DOHH2 (cell line): Measurements from ENCODE around the gene SPACA7.

ENCODE experiments used
- EZH2phosphoT487 ChIP-seq: fragments of 200-600 bp; sonication (generic); IDR thresholded peaks from 2 replicates; pipeline ENCODE4 v1.6.1; 2017; ENCODE audit warnings: borderline replicate concordance, mild to moderate bottlenecking, antibody characterized with exemption, low read length, moderate library complexity, mixed read lengths
- TF ChIP-seq, protein P1 (sequence below): fragments of 200-600 bp; sonication (generic); IDR thresholded peaks from one replicate; pipeline ENCODE4 v1.5.1; 2014; ENCODE audit warnings: antibody characterized with exemption, mild to moderate bottlenecking, low read depth, low read length; ENCODE audit not compliant: poor library complexity, severe bottlenecking

GRCh38 chr13:112397108-112397507, 21.0 kb downstream of the SPACA7 start:
- TF ChIP-seq, protein P1, sequence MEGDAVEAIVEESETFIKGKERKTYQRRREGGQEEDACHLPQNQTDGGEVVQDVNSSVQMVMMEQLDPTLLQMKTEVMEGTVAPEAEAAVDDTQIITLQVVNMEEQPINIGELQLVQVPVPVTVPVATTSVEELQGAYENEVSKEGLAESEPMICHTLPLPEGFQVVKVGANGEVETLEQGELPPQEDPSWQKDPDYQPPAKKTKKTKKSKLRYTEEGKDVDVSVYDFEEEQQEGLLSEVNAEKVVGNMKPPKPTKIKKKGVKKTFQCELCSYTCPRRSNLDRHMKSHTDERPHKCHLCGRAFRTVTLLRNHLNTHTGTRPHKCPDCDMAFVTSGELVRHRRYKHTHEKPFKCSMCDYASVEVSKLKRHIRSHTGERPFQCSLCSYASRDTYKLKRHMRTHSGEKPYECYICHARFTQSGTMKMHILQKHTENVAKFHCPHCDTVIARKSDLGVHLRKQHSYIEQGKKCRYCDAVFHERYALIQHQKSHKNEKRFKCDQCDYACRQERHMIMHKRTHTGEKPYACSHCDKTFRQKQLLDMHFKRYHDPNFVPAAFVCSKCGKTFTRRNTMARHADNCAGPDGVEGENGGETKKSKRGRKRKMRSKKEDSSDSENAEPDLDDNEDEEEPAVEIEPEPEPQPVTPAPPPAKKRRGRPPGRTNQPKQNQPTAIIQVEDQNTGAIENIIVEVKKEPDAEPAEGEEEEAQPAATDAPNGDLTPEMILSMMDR, result no peak
- no peak for TF ChIP-seq EZH2phosphoT487
